ENCODE measurements around the gene TTLL9. TPM values are rescaled to one million over a fixed set of nuclear protein-coding genes. Genes with fewer than 3 reads are reported as not detected.

The TTLL9 gene
- total and polyA plus RNA-seq, 2 of the 13 experiments (the other 11 are each of a cell fraction or from before 2014, with no cell fraction given), result not detected

DNA sequence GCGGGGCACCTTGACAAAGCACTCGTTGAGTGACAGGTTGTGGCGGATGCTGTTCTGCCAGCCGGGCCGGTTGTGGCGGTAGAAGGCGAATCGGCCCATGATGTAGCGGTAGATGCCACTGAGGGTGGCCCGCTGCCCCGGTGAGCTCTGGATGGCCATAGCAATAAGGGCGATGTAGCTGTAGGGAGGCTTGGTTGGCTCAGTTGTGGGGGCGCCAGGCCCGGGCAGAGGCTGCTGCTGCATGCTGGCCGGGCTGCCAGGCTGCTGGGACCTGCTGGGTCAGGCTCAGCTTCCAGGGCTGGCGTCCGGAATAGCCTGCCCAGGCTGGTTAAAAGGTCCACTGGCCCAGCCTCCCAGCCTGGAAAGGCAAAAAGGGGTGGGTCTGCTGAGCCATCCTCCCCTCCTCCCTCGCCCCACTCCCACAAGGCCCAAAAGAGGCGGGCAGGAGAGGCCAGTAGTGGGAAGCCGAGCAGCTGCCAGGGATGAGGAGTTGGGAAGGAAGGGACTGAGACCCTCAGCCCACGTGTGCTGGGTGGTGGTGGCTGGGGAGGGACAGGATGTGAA, 25.1 kb upstream of the TTLL9 start, which contains the start of gene FOXS1:
TSS of gene FOXS1 (minus strand) at position 305 of the 564 bp plus-strand sequence. CDS start at position 243, 62 bp downstream.
- Histone ChIP-seq H3K4me1 (ENCODE audit: insufficient read depth, low read length) (peaks cover 8% of the 10 kb centered on the region; the same call in 1 of the 2 replicates), H2AFZ (ENCODE audit: low read length) (no peak within 1 kb of the TSS), H4K20me1 (ENCODE audit: insufficient read depth, low read length) (no peaks in the 10 kb centered on the region), H3K79me2 (ENCODE audit: insufficient read depth, low read length) (no peaks in the 10 kb centered on the region), H3K27me3 (ENCODE audit: control insufficient read depth in 1 of 2, insufficient read depth in 2 of 2, low read length in 2 of 2) (peaks cover 22 to 79% of the 10 kb centered on the region in 2 experiments), H3K9ac (ENCODE audit: insufficient read depth, low read depth, low read length) (no peak within 1 kb of the TSS), H3K36me3 (replicated peaks in 1 of 2; ENCODE audit: control insufficient read depth in 1 of 2, insufficient read depth in 2 of 2, low read length in 2 of 2) (no peaks in the 10 kb centered on the region), H3K4me2 (ENCODE audit: low read depth, low read length) (no peak within 1 kb of the TSS), H3K9me3 (ENCODE audit: low read length) (no peaks in the 10 kb centered on the region), H3K4me3 (replicated peaks in 1 of 3; ENCODE audit: insufficient read depth in 1 of 3, low read depth in 2 of 3, low read length in 3 of 3) (no peak within 1 kb of the TSS), H3K27ac (ENCODE audit: extremely low read length, insufficient read depth, low read length) (no peak within 1 kb of the TSS)
- WGBS (ENCODE audit: low lambda C conversion rate), result 47% methylated on average over 19 of the region's 21 CpGs
- DNase-seq (ENCODE audit: low spot score) (no peak), ATAC-seq (no peak; the same call in 2 of the 3 replicates), FAIRE-seq (no peak)
- no TSS peak for BruUV-seq (replicated peaks)
- CTCF ChIA-PET (ENCODE audit: low intra/inter-chr PET ratio, low total read pairs), result interaction anchor here (3.7 kb wide), 1 partner anchor 22 kb away, joined by 70 read pairs; no protein-coding TSS in a partner anchor
- POLR2A ChIA-PET, result no interaction called here
- intact Hi-C loops (cut with micrococcal nuclease; ENCODE audit: unreplicated experiment), result no loop called here
- in situ Hi-C loops (cut with HindIII; ENCODE audit: extremely low pct_ligation_motif_present, low pct_unique_long_range_greater_than_20kb), result no loop called here
- TF ChIP-seq, protein P1, sequence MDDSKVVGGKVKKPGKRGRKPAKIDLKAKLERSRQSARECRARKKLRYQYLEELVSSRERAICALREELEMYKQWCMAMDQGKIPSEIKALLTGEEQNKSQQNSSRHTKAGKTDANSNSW (CRISPR knock-in tag; IDR thresholded peaks at IDR 0.05; ENCODE audit: borderline replicate concordance), result no peak
- TF ChIP-seq, protein P2, sequence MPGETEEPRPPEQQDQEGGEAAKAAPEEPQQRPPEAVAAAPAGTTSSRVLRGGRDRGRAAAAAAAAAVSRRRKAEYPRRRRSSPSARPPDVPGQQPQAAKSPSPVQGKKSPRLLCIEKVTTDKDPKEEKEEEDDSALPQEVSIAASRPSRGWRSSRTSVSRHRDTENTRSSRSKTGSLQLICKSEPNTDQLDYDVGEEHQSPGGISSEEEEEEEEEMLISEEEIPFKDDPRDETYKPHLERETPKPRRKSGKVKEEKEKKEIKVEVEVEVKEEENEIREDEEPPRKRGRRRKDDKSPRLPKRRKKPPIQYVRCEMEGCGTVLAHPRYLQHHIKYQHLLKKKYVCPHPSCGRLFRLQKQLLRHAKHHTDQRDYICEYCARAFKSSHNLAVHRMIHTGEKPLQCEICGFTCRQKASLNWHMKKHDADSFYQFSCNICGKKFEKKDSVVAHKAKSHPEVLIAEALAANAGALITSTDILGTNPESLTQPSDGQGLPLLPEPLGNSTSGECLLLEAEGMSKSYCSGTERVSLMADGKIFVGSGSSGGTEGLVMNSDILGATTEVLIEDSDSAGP (CRISPR knock-in tag; IDR thresholded peaks at IDR 0.05; ENCODE audit: borderline replicate concordance), result peak; percentile 40; the same call in 1 of the 2 replicates
- 0 out of 2 replicates have a peak, but pooled peaks have one; percentile 1 for TF ChIP-seq ZNF768 (CRISPR knock-in tag; IDR thresholded peaks at IDR 0.05)

DNA sequence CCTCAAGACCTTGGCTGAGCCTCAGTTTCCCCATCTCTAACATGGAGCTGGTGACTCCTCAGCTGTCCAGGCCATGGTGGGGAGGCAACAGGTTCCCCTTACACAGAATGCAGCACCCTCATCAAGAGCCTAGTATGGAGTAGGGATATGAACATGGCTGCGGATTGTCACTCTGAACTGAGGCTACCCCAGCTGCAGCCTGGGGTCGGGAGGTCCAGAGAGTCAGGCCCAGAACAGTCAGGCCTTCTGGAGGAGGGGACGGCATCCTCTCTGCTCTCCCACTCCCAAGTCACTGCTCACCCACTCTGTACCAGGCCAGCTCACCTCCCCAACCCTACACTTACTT, 23.7 kb upstream of the TTLL9 start:
- in situ Hi-C loops (cut with HindIII; ENCODE audit: extremely low pct_ligation_motif_present, low pct_unique_long_range_greater_than_20kb), result no loop called here
- 13% methylated on average over 3 of the region's 3 CpGs for WGBS (ENCODE audit: low lambda C conversion rate)
- Histone ChIP-seq H3K4me3 (replicated peaks in 1 of 3; ENCODE audit: insufficient read depth in 1 of 3, low read depth in 2 of 3, low read length in 3 of 3) (no peak overlapping the region), H3K9ac (ENCODE audit: insufficient read depth, low read depth, low read length) (no peak overlapping the region), H3K27ac (ENCODE audit: extremely low read length, insufficient read depth, low read length) (no peak overlapping the region), H3K36me3 (replicated peaks in 1 of 2; ENCODE audit: control insufficient read depth in 1 of 2, insufficient read depth in 2 of 2, low read length in 2 of 2) (no peaks in the 10 kb centered on the region), H3K4me2 (ENCODE audit: low read depth, low read length) (no peak overlapping the region), H2AFZ (ENCODE audit: low read length) (no peak overlapping the region), H3K4me1 (ENCODE audit: insufficient read depth, low read length) (peaks cover 5% of the 10 kb centered on the region; the same call in 1 of the 2 replicates), H3K79me2 (ENCODE audit: insufficient read depth, low read length) (no peaks in the 10 kb centered on the region), H4K20me1 (ENCODE audit: insufficient read depth, low read length) (no peaks in the 10 kb centered on the region), H3K27me3 (ENCODE audit: control insufficient read depth in 1 of 2, insufficient read depth in 2 of 2, low read length in 2 of 2) (peaks cover 27 to 83% of the 10 kb centered on the region in 2 experiments), H3K9me3 (ENCODE audit: low read length) (no peaks in the 10 kb centered on the region)
- intact Hi-C loops (cut with micrococcal nuclease; ENCODE audit: unreplicated experiment), result loop anchor here (1.0 kb wide), 1 partner anchor 24 kb away; no protein-coding TSS in a partner anchor
- POLR2A ChIA-PET, result interaction anchor here (1.1 kb wide), 1 partner anchor 11 kb away, joined by 4 read pairs; no protein-coding TSS in a partner anchor
- no peak for FAIRE-seq
- no TSS peak for BruUV-seq (replicated peaks)
- no peak; the same call in 2 of the 3 replicates for ATAC-seq
- DNase-seq (ENCODE audit: low spot score), result no peak
- CTCF ChIA-PET (ENCODE audit: low intra/inter-chr PET ratio, low total read pairs), result interaction anchor here (2.3 to 3.7 kb wide), 2 partner anchors 14 to 23 kb away, joined by 11 to 70 read pairs; no protein-coding TSS in a partner anchor
- TF ChIP-seq FOXK1 (CRISPR knock-in tag; IDR thresholded peaks at IDR 0.05; ENCODE audit: borderline replicate concordance, low read depth) (no peak), SMARCC2 (IDR thresholded peaks at IDR 0.05) (no peak), ZNF20 (CRISPR knock-in tag; IDR thresholded peaks at IDR 0.05) (no peak), SATB2 (CRISPR knock-in tag; IDR thresholded peaks at IDR 0.05) (no peak)
- TF ChIP-seq, protein P3, sequence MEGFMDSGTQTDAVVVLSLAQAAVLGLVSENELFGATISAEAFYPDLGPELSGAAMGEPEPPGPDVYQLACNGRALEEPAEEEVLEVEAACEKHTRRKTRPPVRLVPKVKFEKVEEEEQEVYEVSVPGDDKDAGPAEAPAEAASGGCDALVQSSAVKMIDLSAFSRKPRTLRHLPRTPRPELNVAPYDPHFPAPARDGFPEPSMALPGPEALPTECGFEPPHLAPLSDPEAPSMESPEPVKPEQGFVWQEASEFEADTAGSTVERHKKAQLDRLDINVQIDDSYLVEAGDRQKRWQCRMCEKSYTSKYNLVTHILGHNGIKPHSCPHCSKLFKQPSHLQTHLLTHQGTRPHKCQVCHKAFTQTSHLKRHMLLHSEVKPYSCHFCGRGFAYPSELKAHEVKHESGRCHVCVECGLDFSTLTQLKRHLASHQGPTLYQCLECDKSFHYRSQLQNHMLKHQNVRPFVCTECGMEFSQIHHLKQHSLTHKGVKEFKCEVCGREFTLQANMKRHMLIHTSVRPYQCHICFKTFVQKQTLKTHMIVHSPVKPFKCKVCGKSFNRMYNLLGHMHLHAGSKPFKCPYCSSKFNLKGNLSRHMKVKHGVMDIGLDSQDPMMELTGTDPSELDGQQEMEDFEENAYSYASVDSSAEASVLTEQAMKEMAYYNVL (CRISPR knock-in tag; IDR thresholded peaks at IDR 0.05; ENCODE audit: borderline replicate concordance), result no peak
- TF ChIP-seq, protein P4, sequence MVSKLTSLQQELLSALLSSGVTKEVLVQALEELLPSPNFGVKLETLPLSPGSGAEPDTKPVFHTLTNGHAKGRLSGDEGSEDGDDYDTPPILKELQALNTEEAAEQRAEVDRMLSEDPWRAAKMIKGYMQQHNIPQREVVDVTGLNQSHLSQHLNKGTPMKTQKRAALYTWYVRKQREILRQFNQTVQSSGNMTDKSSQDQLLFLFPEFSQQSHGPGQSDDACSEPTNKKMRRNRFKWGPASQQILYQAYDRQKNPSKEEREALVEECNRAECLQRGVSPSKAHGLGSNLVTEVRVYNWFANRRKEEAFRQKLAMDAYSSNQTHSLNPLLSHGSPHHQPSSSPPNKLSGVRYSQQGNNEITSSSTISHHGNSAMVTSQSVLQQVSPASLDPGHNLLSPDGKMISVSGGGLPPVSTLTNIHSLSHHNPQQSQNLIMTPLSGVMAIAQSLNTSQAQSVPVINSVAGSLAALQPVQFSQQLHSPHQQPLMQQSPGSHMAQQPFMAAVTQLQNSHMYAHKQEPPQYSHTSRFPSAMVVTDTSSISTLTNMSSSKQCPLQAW (CRISPR knock-in tag; IDR thresholded peaks at IDR 0.05), result no peak
- TF ChIP-seq, protein P5, sequence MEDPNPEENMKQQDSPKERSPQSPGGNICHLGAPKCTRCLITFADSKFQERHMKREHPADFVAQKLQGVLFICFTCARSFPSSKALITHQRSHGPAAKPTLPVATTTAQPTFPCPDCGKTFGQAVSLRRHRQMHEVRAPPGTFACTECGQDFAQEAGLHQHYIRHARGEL (CRISPR knock-in tag; IDR thresholded peaks at IDR 0.05), result peak; percentile 5; the same call in 1 of the 2 replicates

Data from HepG2 (cell line).